SK-N-MC (cell line): ENCODE data around the gene TUB.

ENCODE experiments used
- DNase-seq: peaks from one replicate; pipeline ENCODE4 v3.0.0-alpha.2; 2011; ENCODE audit warnings: low read depth, low spot score
- H3K27ac ChIP-seq: fragments of 200-600 bp; sonication (generic); 2 replicates; pipeline ENCODE4 v1.5.1; 2016; ENCODE audit warnings: mixed run types
- H3K36me3 ChIP-seq: fragments of 200-600 bp; sonication (generic); 2 replicates; pipeline ENCODE4 v1.6.1; 2017; ENCODE audit warnings: antibody characterized with exemption, low read length, mixed read lengths; ENCODE audit not compliant: insufficient read depth
- H3K4me3 ChIP-seq: fragments of 200-600 bp; sonication (generic); 2 replicates; pipeline ENCODE4 v1.5.1; 2016
- H3K9ac ChIP-seq: fragments of 200-600 bp; sonication (generic); 2 replicates; pipeline ENCODE4 v1.8.0; 2017; ENCODE audit warnings: mixed run types, mixed read lengths; ENCODE audit not compliant: insufficient read length
- H3K9me3 ChIP-seq: fragments of 200-600 bp; sonication (generic); 2 replicates; pipeline ENCODE4 v1.6.1; 2017; ENCODE audit warnings: low read depth, mild to moderate bottlenecking, antibody characterized with exemption, low read length, moderate library complexity, mixed read lengths
- EZH2 ChIP-seq: fragments of 200-600 bp; sonication (generic); IDR thresholded peaks from one replicate; pipeline ENCODE4 v1.6.1; 2017; ENCODE audit warnings: antibody characterized with exemption
- FOXP2 ChIP-seq: optimal IDR thresholded peaks from 2 replicates; pipeline ENCODE3; 2011; ENCODE audit warnings: mild to moderate bottlenecking, moderate library complexity; ENCODE audit not compliant: insufficient read depth; ENCODE audit errors: extremely low read length, control extremely low read depth
- POLR2AphosphoS5 ChIP-seq: IDR thresholded peaks from 2 replicates; pipeline ENCODE4 v1.6.1; 2012; ENCODE audit warnings: mild to moderate bottlenecking, low read depth, low read length, borderline replicate concordance

TUB gene

GRCh38 chr11:8080674-8081590 lies at the start of gene TUB:
TUB (plus strand) TSS chr11:8081211; CDS start chr11:8081511, 300 bp downstream.
- H3K4me3 ChIP-seq = peak within 1 kb of the TSS; percentile 81
- peak within 1 kb of the TSS; percentile 72 for H3K9ac ChIP-seq
- no peaks in the 10 kb centered on the region for H3K9me3 ChIP-seq
- no peaks in the 10 kb centered on the region for H3K36me3 ChIP-seq
- TF ChIP-seq EZH2 (no peak), FOXP2 (no peak), POLR2AphosphoS5 (no peak)
- DNase-seq = no peak
- H3K27ac ChIP-seq = no peak within 1 kb of the TSS

- no peak for TF ChIP-seq FOXP2
- TF ChIP-seq EZH2 = no peak
- TF ChIP-seq POLR2AphosphoS5 = no peak
- H3K9ac ChIP-seq = no peak overlapping the region
- no peaks in the 10 kb centered on the region for H3K9me3 ChIP-seq
- DNase-seq = no peak
- H3K27ac ChIP-seq = no peak overlapping the region
- no peak overlapping the region for H3K4me3 ChIP-seq
- H3K36me3 ChIP-seq = no peaks in the 10 kb centered on the region
Measured at GRCh38 chr11:8031248-8032115, 49.5 kb upstream of the TUB start.

- no peak for TF ChIP-seq FOXP2
- TF ChIP-seq EZH2 = no peak
- no peak for TF ChIP-seq POLR2AphosphoS5
Measured at GRCh38 chr11:8032122-8032521, 48.9 kb upstream of the TUB start.

GRCh38 chr11:8032576-8033304 lies 48.3 kb upstream of the TUB start:
- no peak overlapping the region for H3K4me3 ChIP-seq

More at GRCh38 chr11:8032122-8032521, 48.9 kb upstream of the TUB start:
- Histone ChIP-seq H3K9ac (no peak overlapping the region), H3K9me3 (no peaks in the 10 kb centered on the region), H3K27ac (no peak overlapping the region), H3K4me3 (no peak overlapping the region), H3K36me3 (no peaks in the 10 kb centered on the region)
- no peak for DNase-seq

GRCh38 chr11:8033305-8034105 lies 47.5 kb upstream of the TUB start:
- DNase-seq = no peak
- H3K4me3 ChIP-seq = no peak overlapping the region
- no peak overlapping the region for H3K9ac ChIP-seq
- no peaks in the 10 kb centered on the region for H3K36me3 ChIP-seq
- no peak for TF ChIP-seq POLR2AphosphoS5
- no peak for TF ChIP-seq FOXP2
- TF ChIP-seq EZH2 = no peak
- no peak overlapping the region for H3K27ac ChIP-seq
- H3K9me3 ChIP-seq = no peaks in the 10 kb centered on the region

More at GRCh38 chr11:8032576-8033304, 48.3 kb upstream of the TUB start:
- DNase-seq = no peak
- no peak overlapping the region for H3K27ac ChIP-seq
- H3K9me3 ChIP-seq = no peaks in the 10 kb centered on the region
- no peak overlapping the region for H3K9ac ChIP-seq
- TF ChIP-seq POLR2AphosphoS5 = no peak
- TF ChIP-seq FOXP2 = no peak
- TF ChIP-seq EZH2 = no peak
- H3K36me3 ChIP-seq = no peaks in the 10 kb centered on the region

- H3K9ac ChIP-seq = no peak overlapping the region
- H3K36me3 ChIP-seq = no peaks in the 10 kb centered on the region
- H3K27ac ChIP-seq = no peak overlapping the region
- no peaks in the 10 kb centered on the region for H3K9me3 ChIP-seq
- no peak for DNase-seq
- TF ChIP-seq POLR2AphosphoS5 (no peak), EZH2 (no peak), FOXP2 (no peak)
- H3K4me3 ChIP-seq = no peak overlapping the region
Measured at GRCh38 chr11:8034106-8034585, 46.9 kb upstream of the TUB start.

- Histone ChIP-seq H3K36me3 (no peaks in the 10 kb centered on the region), H3K27ac (no peak overlapping the region), H3K9me3 (no peaks in the 10 kb centered on the region), H3K4me3 (no peak overlapping the region), H3K9ac (no peak overlapping the region)
- DNase-seq = no peak
- no peak for TF ChIP-seq FOXP2
Measured at GRCh38 chr11:8034604-8035190, 46.3 kb upstream of the TUB start.
